Neural progenitor cell (in vitro differentiated cells): ENCODE measurements around the gene SLFN14. TPM values are rescaled to one million over a fixed set of nuclear protein-coding genes. Genes with fewer than 3 reads are reported as not detected.

ENCODE experiments used
- DNase-seq: peaks from one replicate; pipeline ENCODE4 v3.0.0-alpha.2; 2016; ENCODE audit warnings: low spot score
- H2AFZ ChIP-seq: fragments of 200-600 bp; sonication (generic); replicated peaks from 2 replicates; pipeline ENCODE4 v1.6.1; 2016; ENCODE audit warnings: antibody characterized with exemption
- H3F3A ChIP-seq: fragments of 200-600 bp; sonication (generic); 2 replicates; pipeline ENCODE4 v1.6.1; 2016; ENCODE audit warnings: antibody characterized with exemption, low read depth
- H3K27ac ChIP-seq: fragments of 200-600 bp; sonication (generic); 2 replicates; pipeline ENCODE4 v1.5.1; 2016; ENCODE audit warnings: mild to moderate bottlenecking
- H3K27me3 ChIP-seq: fragments of 200-600 bp; sonication (generic); 2 replicates; pipeline ENCODE4 v1.6.1; 2016; ENCODE audit warnings: mild to moderate bottlenecking, moderate library complexity
- H3K36me3 ChIP-seq: fragments of 200-600 bp; sonication (generic); 2 replicates; pipeline ENCODE4 v1.5.1; 2016
- H3K4me1 ChIP-seq: fragments of 200-600 bp; sonication (generic); 2 replicates; pipeline ENCODE4 v1.6.1; 2016; ENCODE audit warnings: mixed run types
- H3K4me2 ChIP-seq: fragments of 200-600 bp; sonication (generic); 2 replicates; pipeline ENCODE4 v1.6.1; 2016
- H3K4me3 ChIP-seq: fragments of 200-600 bp; sonication (generic); 2 replicates; pipeline ENCODE4 v1.5.1; 2016
- H3K79me2 ChIP-seq: fragments of 200-600 bp; sonication (generic); 2 replicates; pipeline ENCODE4 v1.6.1; 2016; ENCODE audit warnings: low read depth
- H3K9ac ChIP-seq: fragments of 200-600 bp; sonication (generic); 2 replicates; pipeline ENCODE4 v1.6.1; 2016
- H3K9me3 ChIP-seq: fragments of 200-600 bp; sonication (generic); 2 replicates; pipeline ENCODE4 v1.5.1; 2016; ENCODE audit warnings: low read depth
- H4K20me1 ChIP-seq: fragments of 200-600 bp; sonication (generic); 2 replicates; pipeline ENCODE4 v1.6.1; 2016; ENCODE audit warnings: low read depth
- H3K27ac Mint-ChIP-seq: 3 replicates; pipeline ENCODE4 v1.8.0; 2021; ENCODE audit warnings: mixed read lengths
- H3K27me3 Mint-ChIP-seq: 2 replicates; pipeline ENCODE4 v1.8.0; 2022; ENCODE audit warnings: low read depth, mild to moderate bottlenecking, inconsistent platforms, moderate library complexity, mixed read lengths; ENCODE audit not compliant: insufficient read depth
- H3K36me3 Mint-ChIP-seq: 3 replicates; pipeline ENCODE4 v1.8.0; 2021; ENCODE audit warnings: mixed read lengths
- H3K4me1 Mint-ChIP-seq: 3 replicates; pipeline ENCODE4 v1.8.0; 2021; ENCODE audit warnings: mixed read lengths
- H3K4me3 Mint-ChIP-seq: 3 replicates; pipeline ENCODE4 v1.8.0; 2021; ENCODE audit warnings: mild to moderate bottlenecking, moderate library complexity, mixed read lengths
- H3K9me3 Mint-ChIP-seq: 3 replicates; pipeline ENCODE4 v1.8.0; 2020; ENCODE audit warnings: mixed read lengths
- CTCF ChIP-seq: fragments of 200-600 bp; sonication (generic); IDR thresholded peaks from 2 replicates; pipeline ENCODE4 v1.5.1; 2017; ENCODE audit warnings: antibody characterized with exemption, mild to moderate bottlenecking
- EZH2 ChIP-seq: fragments of 200-600 bp; sonication (generic); IDR thresholded peaks from 2 replicates; pipeline ENCODE4 v1.6.1; 2017; ENCODE audit warnings: antibody characterized with exemption, mild to moderate bottlenecking, moderate library complexity
- EZH2phosphoT487 ChIP-seq: fragments of 200-600 bp; sonication (generic); IDR thresholded peaks from 2 replicates; pipeline ENCODE4 v1.6.1; 2017; ENCODE audit warnings: antibody characterized with exemption
- total RNA-seq: library from RNA; depleted of rRNA; stranded (reverse); fragments of >200 nt; gene quantifications from 2 replicates; pipeline ENCODE4 v1.2.3, GENCODE V29; 2015; ENCODE audit warnings: low replicate concordance

SLFN14 gene
- total RNA-seq, 1 donor from 2014 or later: not detected

GRCh38 chr17:35554668-35555067 is 6.0 kb downstream of the SLFN14 start:
- Histone ChIP-seq H3K27ac (no peak overlapping the region), H3K79me2 (no peaks in the 10 kb centered on the region), H3K9me3 (no peaks in the 10 kb centered on the region), H3K4me2 (no peak overlapping the region), H3K4me1 (no peaks in the 10 kb centered on the region), H3F3A (no peaks in the 10 kb centered on the region), H4K20me1 (no peaks in the 10 kb centered on the region), H3K36me3 (no peaks in the 10 kb centered on the region), H3K27me3 (peaks cover 31% of the 10 kb centered on the region), H3K9ac (no peak overlapping the region), H2AFZ (no peak overlapping the region), H3K4me3 (no peak overlapping the region)
- no peak overlapping the region for H3K27ac Mint-ChIP-seq
- peaks cover 3% of the 10 kb centered on the region for H3K4me1 Mint-ChIP-seq
- no peak for DNase-seq
- TF ChIP-seq CTCF (no peak), EZH2 (no peak), EZH2phosphoT487 (no peak)
- peaks cover 4% of the 10 kb centered on the region for H3K27me3 Mint-ChIP-seq
- no peak overlapping the region for H3K4me3 Mint-ChIP-seq
- H3K9me3 Mint-ChIP-seq: no peaks in the 10 kb centered on the region
- H3K36me3 Mint-ChIP-seq: no peaks in the 10 kb centered on the region

DNA sequence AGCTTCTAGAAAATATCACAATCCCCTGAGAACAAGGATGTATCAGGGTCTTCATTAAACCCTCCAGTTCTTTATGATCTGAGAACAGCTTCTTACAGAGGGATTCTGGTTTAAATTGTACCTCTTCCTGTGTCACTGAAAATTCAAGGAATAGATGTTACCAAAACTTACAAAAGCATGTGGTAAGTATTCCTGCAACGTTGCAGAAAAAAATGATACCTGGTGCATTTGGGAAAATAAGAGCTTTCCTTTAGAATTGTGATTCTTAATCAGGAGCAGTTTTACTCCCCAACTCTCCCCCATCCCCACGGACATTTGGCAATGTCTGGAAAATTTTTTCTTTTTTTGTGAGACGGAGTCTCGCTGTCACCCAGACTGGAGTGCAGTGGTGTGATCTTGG is 7.3 kb downstream of the SLFN14 start:
- Mint-ChIP-seq H3K36me3 (no peaks in the 10 kb centered on the region), H3K27ac (no peak overlapping the region), H3K4me1 (peaks cover 3% of the 10 kb centered on the region), H3K9me3 (no peaks in the 10 kb centered on the region), H3K27me3 (peaks cover 4% of the 10 kb centered on the region), H3K4me3 (no peak overlapping the region)
- Histone ChIP-seq H3K9ac (no peak overlapping the region), H4K20me1 (no peaks in the 10 kb centered on the region), H3K4me2 (no peak overlapping the region), H3K27ac (no peak overlapping the region), H3K27me3 (peaks cover 31% of the 10 kb centered on the region), H3K9me3 (no peaks in the 10 kb centered on the region), H3K36me3 (no peaks in the 10 kb centered on the region), H3K4me1 (no peaks in the 10 kb centered on the region), H3F3A (no peaks in the 10 kb centered on the region), H3K79me2 (no peaks in the 10 kb centered on the region), H2AFZ (no peak overlapping the region), H3K4me3 (no peak overlapping the region)
- TF ChIP-seq CTCF: no peak
- no peak for TF ChIP-seq EZH2phosphoT487
- no peak for TF ChIP-seq EZH2
- DNase-seq: no peak

GRCh38 chr17:35548978-35549377 is 11.6 kb downstream of the SLFN14 start:
- Histone ChIP-seq H3K79me2 (no peaks in the 10 kb centered on the region), H3F3A (no peaks in the 10 kb centered on the region), H3K4me3 (no peak overlapping the region), H3K4me2 (no peak overlapping the region), H3K9ac (no peak overlapping the region), H3K36me3 (no peaks in the 10 kb centered on the region), H4K20me1 (no peaks in the 10 kb centered on the region), H3K27ac (no peak overlapping the region), H3K4me1 (no peaks in the 10 kb centered on the region), H3K27me3 (peaks cover 54% of the 10 kb centered on the region), H3K9me3 (no peaks in the 10 kb centered on the region), H2AFZ (no peak overlapping the region)
- Mint-ChIP-seq H3K4me3 (no peak overlapping the region), H3K4me1 (no peaks in the 10 kb centered on the region), H3K27me3 (peaks cover 9% of the 10 kb centered on the region), H3K36me3 (no peaks in the 10 kb centered on the region), H3K9me3 (no peaks in the 10 kb centered on the region), H3K27ac (no peak overlapping the region)
- no peak for DNase-seq
- TF ChIP-seq CTCF (no peak), EZH2 (no peak), EZH2phosphoT487 (no peak)
